ENCODE data around the gene WDFY3. TPM values are rescaled to one million over a fixed set of nuclear protein-coding genes. Genes with fewer than 3 reads are reported as not detected.

WDFY3 gene
- polyA plus RNA-seq, 3 donors = 44.6 to 63.0 (median 61.4) TPM

GRCh38 chr4:84914686-84915395, 51.6 kb downstream of the WDFY3 start:
- DNase-seq = no peak

- no peak for DNase-seq
Measured at GRCh38 chr4:84913176-84913575, 53.3 kb downstream of the WDFY3 start.

- DNase-seq = no peak
Measured at GRCh38 chr4:84912741-84913140, 53.7 kb downstream of the WDFY3 start.

GRCh38 chr4:84908876-84909275, 57.6 kb downstream of the WDFY3 start:
- DNase-seq = no peak

- no peak for DNase-seq
Measured at GRCh38 chr4:84907145-84907544, 59.3 kb downstream of the WDFY3 start.

GRCh38 chr4:84905646-84906045, 60.8 kb downstream of the WDFY3 start:
- no peak for DNase-seq

GRCh38 chr4:84901740-84902281, 64.7 kb downstream of the WDFY3 start:
- no peak for DNase-seq

- DNase-seq = no peak
Measured at GRCh38 chr4:84901173-84901572, 65.3 kb downstream of the WDFY3 start.

- no peak for DNase-seq
Measured at GRCh38 chr4:84899616-84900015, 66.9 kb downstream of the WDFY3 start.

- DNase-seq = no peak
Measured at GRCh38 chr4:84897516-84897915, 69.0 kb downstream of the WDFY3 start.

- DNase-seq = no peak
Measured at GRCh38 chr4:84895283-84895682, 71.2 kb downstream of the WDFY3 start.

- peak; percentile 29 for DNase-seq
Measured at GRCh38 chr4:84894621-84895020, 71.9 kb downstream of the WDFY3 start.

GRCh38 chr4:84892950-84893349, 73.5 kb downstream of the WDFY3 start:
- DNase-seq = no peak

GRCh38 chr4:84887824-84888223, 78.7 kb downstream of the WDFY3 start:
- no peak for DNase-seq

- no peak for DNase-seq
Measured at GRCh38 chr4:84879651-84880200, 86.8 kb downstream of the WDFY3 start.

- no peak for DNase-seq
Measured at GRCh38 chr4:84878546-84878945, 87.9 kb downstream of the WDFY3 start.

GRCh38 chr4:84878090-84878489, 88.4 kb downstream of the WDFY3 start:
- no peak for DNase-seq

- no peak for DNase-seq
Measured at GRCh38 chr4:84877051-84877833, 89.2 kb downstream of the WDFY3 start.

- no peak for DNase-seq
Measured at GRCh38 chr4:84875636-84876371, 90.7 kb downstream of the WDFY3 start.

GRCh38 chr4:84874619-84875018, 91.9 kb downstream of the WDFY3 start:
- no peak for DNase-seq

- no peak for DNase-seq
Measured at GRCh38 chr4:84870398-84871163, 95.9 kb downstream of the WDFY3 start.
